Tibial artery (tissue), 4 donors: ENCODE results near the gene IQCF5.

ENCODE experiments used
- DNase-seq, 2 donors: peaks; one replicate each; pipeline ENCODE4 v3.0.0-alpha.2; 2019
- H3K27ac ChIP-seq, 2 donors: fragments of 200-600 bp; sonication (generic) in 1 of 2; 1 replicate in 1 of 2; 2 replicates in 1 of 2; pipeline ENCODE4 v1.5.1; 2018 to 2019; ENCODE audit warnings: mild to moderate bottlenecking in 1 of 2
- H3K27me3 ChIP-seq, 2 donors: fragments of 200-600 bp; sonication (generic) in 1 of 2; one replicate each; pipeline versions ENCODE4 v1.5.1 to v1.6.0; 2016 to 2019
- H3K36me3 ChIP-seq, 3 donors: fragments of 200-600 bp; sonication (generic) in 2 of 3; one replicate each; pipeline ENCODE4 v1.5.1; 2016 to 2019; ENCODE audit warnings: mild to moderate bottlenecking in 2 of 3
- H3K4me1 ChIP-seq, 4 donors: fragments of 200-600 bp; sonication (generic) in 2 of 4; 1 replicate in 3 of 4; 2 replicates in 1 of 4; pipeline ENCODE4 v1.5.1; 2016 to 2019
- H3K4me3 ChIP-seq, 2 donors: fragments of 200-600 bp; sonication (generic) in 1 of 2; 1 replicate in 1 of 2; 2 replicates in 1 of 2; pipeline ENCODE4 v1.5.1; 2018 to 2019; ENCODE audit warnings: mild to moderate bottlenecking in 2 of 2
- H3K9me3 ChIP-seq, 3 donors: fragments of 200-600 bp; sonication (generic) in 1 of 3; one replicate each; pipeline ENCODE4 v1.5.1; 2016 to 2019
- CTCF ChIP-seq, 2 experiments: fragments of 200-600 bp in 1 of 2; fragments of 450-650 bp in 1 of 2; IDR thresholded peaks; one replicate each; pipeline ENCODE4 v1.5.1; 2017 to 2019; ENCODE audit warnings: antibody characterized with exemption in 2 of 2, mild to moderate bottlenecking in 1 of 2, moderate library complexity in 1 of 2
- intact Hi-C: fragments of 100-400 bp; cut with DNase I; formaldehyde crosslinking; loops from one replicate; pipeline ENCODE4 v1.15.0; 2023; ENCODE audit warnings: low total_unique reads

The IQCF5 gene

GRCh38 chr3:51897391-51897790 lies 22.0 kb upstream of the IQCF5 start:
- intact Hi-C loops = no loop called here

GRCh38 chr3:51896607-51897305 lies 21.4 kb upstream of the IQCF5 start:
- intact Hi-C loops = no loop called here
- H3K4me3 ChIP-seq = no peak overlapping the region
- TF ChIP-seq CTCF (IDR thresholded peaks at IDR 0.05) = no peak
- H3K27ac ChIP-seq = no peak overlapping the region
- no peak for DNase-seq
- H3K36me3 ChIP-seq = no peaks in the 10 kb centered on the region
- H3K27me3 ChIP-seq = no peaks in the 10 kb centered on the region
- H3K4me1 ChIP-seq = no peaks in the 10 kb centered on the region
- H3K9me3 ChIP-seq = no peaks in the 10 kb centered on the region

More at GRCh38 chr3:51897391-51897790, 22.0 kb upstream of the IQCF5 start:
- TF ChIP-seq CTCF (IDR thresholded peaks at IDR 0.05) = no peak
- no peaks in the 10 kb centered on the region for H3K27me3 ChIP-seq
- no peaks in the 10 kb centered on the region for H3K36me3 ChIP-seq
- no peaks in the 10 kb centered on the region for H3K9me3 ChIP-seq
- no peak for DNase-seq
- no peaks in the 10 kb centered on the region for H3K4me1 ChIP-seq
- no peak overlapping the region for H3K27ac ChIP-seq
- H3K4me3 ChIP-seq = no peak overlapping the region

- Histone ChIP-seq H3K4me1 (no peaks in the 10 kb centered on the region), H3K9me3 (no peaks in the 10 kb centered on the region), H3K4me3 (no peak overlapping the region), H3K36me3 (no peaks in the 10 kb centered on the region), H3K27ac (no peak overlapping the region), H3K27me3 (peaks cover 0 to 2% of the 10 kb centered on the region in 2 donors)
- no peak for TF ChIP-seq CTCF (IDR thresholded peaks at IDR 0.05)
- DNase-seq = no peak
- intact Hi-C loops = no loop called here
Measured at GRCh38 chr3:51894939-51895338, 19.5 kb upstream of the IQCF5 start.

- Histone ChIP-seq H3K9me3 (no peaks in the 10 kb centered on the region), H3K4me3 (no peak overlapping the region), H3K36me3 (no peaks in the 10 kb centered on the region), H3K4me1 (no peaks in the 10 kb centered on the region), H3K27me3 (peaks cover 0 to 2% of the 10 kb centered on the region in 2 donors), H3K27ac (no peak overlapping the region)
- no peak for DNase-seq
- TF ChIP-seq CTCF (IDR thresholded peaks at IDR 0.05) = no peak
- intact Hi-C loops = no loop called here
Measured at GRCh38 chr3:51894391-51894790, 19.0 kb upstream of the IQCF5 start.

GRCh38 chr3:51891242-51892039 lies 16.0 kb upstream of the IQCF5 start:
- H3K4me3 ChIP-seq = no peak overlapping the region
- no peak for DNase-seq
- intact Hi-C loops = no loop called here
- no peaks in the 10 kb centered on the region for H3K36me3 ChIP-seq
- no peak for TF ChIP-seq CTCF (IDR thresholded peaks at IDR 0.05)
- H3K9me3 ChIP-seq = no peaks in the 10 kb centered on the region
- H3K27ac ChIP-seq = no peak overlapping the region
- peaks cover 0 to 6% of the 10 kb centered on the region in 2 donors for H3K27me3 ChIP-seq
- no peaks in the 10 kb centered on the region for H3K4me1 ChIP-seq
